Glomerular visceral epithelial cell (primary cell): Measurements from ENCODE around the gene ERGIC2.
"Not testable (repeated sequence)": the region's sequence is repeated elsewhere in the genome, so short reads cannot be mapped to it uniquely, and the experiment has no call there.

Experiments
- DNase-seq: peaks from one replicate; pipeline ENCODE4 v3.0.0-alpha.2; 2016; ENCODE audit errors: extremely low spot score

The ERGIC2 gene

DNA sequence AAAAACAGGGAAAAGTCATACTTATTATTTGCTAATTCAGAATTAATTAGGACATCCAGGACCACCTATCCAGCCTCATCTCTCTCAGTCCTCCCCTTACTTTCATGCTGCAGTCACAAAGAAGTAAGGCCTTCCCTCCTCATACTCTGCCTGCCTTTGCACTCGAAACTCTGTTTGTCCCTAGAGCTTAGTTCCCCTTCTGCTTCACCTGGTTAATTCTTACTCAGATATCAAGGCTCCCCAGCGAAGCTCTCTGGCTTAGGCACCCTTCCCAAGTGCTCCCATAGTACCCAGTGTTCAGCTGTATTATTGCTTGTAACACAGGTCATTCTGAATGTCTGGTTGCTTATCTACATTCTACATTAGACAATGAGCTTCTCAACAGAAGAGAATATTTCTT is 81.3 kb downstream of the ERGIC2 start:
- no peak for DNase-seq

DNA sequence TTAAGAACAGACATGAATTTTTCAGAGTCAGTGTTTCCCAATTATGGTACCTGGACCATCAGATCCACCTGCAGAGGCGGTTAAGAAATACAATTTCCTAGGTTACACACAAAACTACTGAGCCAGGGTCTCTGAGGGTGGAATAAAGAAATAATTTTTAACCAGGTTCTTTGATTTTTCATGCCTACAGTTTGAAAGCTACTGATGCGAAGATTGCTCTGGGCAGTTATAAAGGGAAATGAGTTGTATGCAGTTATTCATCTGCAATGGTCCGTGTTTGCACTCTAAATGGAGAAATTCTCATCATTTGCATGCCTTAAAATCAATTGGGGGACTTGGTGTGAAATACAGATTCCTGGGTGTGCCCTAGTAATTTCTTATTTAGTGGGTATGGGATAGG is 89.7 kb downstream of the ERGIC2 start:
- DNase-seq = no peak

DNA sequence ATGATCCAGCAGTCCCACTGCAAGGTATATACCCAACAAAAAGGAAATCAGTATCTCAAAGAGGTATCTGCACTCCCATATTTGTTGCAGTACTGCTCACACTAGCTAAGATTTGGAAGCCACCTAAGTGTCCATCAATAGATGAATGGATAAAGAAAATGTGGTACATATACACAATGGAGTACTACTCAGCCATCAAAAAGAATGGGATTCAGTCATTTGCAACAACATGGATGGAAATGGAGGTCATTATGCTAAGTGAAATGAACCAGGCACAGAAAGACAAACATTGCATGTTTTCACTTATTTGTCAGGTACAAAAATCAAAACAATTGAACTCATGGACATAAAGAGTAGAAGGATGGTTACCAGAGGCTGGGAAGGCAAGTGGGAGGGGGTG is 90.5 kb downstream of the ERGIC2 start:
- not testable (repeated sequence) for DNase-seq

DNA sequence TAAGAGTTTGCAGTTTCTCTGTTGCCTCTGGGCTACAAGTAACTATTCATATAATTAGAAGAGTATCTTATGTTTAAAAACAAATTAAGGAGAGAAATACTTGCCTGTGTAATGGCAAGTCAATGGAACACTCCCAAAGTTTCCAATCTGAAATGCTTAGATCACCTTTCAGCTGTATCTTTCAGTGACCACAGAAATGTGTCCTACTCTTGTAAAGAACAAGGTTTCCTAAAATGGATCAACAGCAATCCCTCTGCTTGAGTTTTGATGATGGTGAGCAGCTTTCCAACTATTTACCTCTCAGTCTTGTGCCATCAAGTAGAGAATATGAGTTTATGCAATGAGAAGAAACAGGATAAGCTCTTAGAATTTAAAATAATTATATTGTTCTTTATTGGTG is 92.9 kb downstream of the ERGIC2 start:
- DNase-seq = no peak

DNA sequence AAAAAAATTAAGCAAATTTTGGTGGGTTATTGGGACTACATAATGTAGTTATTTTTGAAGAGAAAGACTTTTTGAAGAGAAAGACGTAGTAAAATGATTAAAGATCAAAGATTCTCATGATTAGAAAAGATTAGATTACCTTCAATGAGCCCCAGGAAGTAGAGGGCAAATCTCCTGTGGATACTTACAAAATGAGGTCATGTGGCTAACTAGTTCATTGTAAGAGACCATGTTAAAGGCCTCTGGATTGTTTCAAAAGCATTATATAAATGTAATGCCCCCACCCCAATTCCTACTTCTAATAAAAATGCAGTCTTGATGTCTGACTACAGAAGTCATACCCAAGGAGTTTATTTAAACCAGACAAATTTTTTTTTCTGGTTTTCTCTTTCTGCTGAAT is 93.3 kb downstream of the ERGIC2 start:
- no peak for DNase-seq
